GM11168 (cell line): ENCODE results near the gene MB21D2.

Source experiments
- in situ Hi-C: fragments of 300-500 bp; cut with MboI; formaldehyde crosslinking; loops from one replicate; pipeline ENCODE4 v1.12.0; 2022; ENCODE audit warnings: low sequenced_read_pairs; ENCODE audit not compliant: unreplicated experiment

The MB21D2 gene

GRCh38 chr3:192928016-192928415, 10.4 kb upstream of the MB21D2 start:
- in situ Hi-C loops = no loop called here

DNA sequence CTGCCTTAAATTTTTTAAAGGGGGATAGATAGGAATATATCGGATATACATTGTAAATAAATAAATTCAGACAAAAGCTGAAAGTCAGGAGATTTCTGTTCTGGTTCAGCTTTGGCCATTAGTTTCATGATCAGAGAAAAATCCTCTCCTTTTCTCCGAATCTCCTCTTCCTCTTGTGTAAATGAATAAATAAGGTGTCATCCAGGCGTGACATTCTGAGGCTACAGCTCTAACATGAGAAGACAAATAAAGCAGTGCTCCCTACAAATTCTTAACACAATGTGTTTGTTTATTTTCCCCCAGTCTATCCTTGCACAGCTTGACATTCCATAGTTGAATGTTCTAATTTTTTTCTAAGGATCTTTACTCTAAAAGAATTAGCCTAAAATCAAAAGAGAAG, 9.4 kb upstream of the MB21D2 start:
- in situ Hi-C loops = no loop called here

DNA sequence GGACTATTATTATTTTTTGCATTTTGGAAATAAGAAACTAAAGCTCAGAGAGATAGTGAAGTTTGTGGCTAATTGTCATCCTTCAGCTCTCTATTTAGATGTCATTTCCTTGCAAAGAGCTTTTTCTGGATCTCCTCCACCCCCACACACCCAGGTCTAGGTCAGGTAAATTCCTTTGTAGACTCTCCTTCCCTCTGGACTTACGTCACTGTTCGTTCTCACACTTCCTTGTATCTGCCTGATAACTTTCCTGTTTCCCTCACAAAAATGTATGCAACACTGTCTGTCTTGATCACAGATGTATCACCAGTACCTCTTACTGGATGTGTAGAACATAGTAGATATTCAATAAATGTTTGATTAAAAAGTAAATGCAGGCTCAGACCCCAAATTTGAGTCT, 6.1 kb upstream of the MB21D2 start:
- in situ Hi-C loops = no loop called here

GRCh38 chr3:192921793-192922192, 4.1 kb upstream of the MB21D2 start:
- in situ Hi-C loops = no loop called here

DNA sequence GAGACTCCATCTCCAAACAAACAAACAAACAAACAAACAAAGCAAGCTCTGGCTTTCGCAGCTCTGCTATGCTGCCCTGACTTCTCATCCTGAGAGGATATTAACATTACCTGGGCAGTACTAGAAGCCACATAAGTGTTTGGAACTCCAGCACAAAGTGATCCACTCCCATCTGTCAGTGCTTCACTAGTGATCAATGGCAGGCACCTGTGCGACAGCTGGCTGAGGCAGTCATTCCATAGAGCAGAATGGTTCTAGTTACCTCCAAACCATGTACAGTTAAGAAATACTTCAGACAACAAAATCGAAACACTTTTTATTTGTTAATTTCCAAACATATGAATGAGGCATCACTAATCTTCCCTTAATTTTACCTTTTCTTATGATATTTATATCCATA, 2.8 kb upstream of the MB21D2 start:
- in situ Hi-C loops = no loop called here

GRCh38 chr3:192919901-192920300, 2.2 kb upstream of the MB21D2 start:
- in situ Hi-C loops = no loop called here

- in situ Hi-C loops = no loop called here
These were observed 576 bp upstream of the MB21D2 start for GRCh38 chr3:192918275-192918588.

DNA sequence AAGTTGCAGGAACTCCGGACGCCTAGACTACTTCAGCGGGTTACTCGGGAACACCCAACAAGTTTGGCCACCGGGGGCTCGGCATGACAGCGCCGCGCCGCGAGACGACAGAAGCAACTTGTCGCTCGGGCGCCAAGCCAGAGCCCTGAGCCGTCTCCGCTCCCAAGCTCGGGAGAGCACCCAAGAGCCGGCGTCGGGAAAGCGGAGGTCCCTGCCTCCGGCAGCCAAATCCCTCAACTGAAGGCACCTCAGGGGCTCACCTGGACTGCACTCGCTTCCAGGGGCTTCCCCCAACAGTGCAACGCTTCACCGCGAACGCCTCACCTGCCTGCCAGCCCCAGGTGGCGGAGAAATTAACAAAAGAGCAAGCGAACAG, 640 bp downstream of the MB21D2 start:
- in situ Hi-C loops = no loop called here

DNA sequence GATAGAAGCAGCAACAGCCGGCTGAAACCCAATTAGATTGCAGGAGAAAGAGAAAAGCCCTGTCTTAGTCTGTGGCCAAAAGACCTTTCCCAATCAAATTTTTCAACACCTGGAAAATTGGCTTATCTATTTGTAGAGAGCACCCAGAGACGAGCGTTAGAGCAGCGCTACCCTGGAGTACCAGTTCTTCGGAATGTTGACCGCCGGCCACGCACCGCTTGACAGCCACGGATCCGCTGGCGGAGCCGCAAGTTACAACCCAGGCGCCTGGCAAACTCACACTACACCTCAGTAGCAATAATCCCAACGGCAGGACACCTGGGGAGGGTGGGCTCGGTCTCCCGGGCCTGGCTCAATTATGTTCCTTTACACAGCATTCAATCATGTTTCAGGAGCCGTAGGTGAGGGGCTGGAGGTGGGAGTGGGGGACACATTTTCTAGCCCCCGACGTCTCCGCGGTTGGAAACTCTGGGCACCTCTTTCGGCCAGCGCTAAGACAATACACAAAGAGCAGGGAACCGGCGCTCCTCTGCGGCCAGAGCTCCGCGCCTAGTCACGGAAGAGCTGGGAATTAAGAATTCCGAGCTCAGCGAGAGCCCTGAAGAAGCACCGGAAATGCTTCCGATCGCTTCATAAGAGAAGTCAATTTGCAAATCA, 1.2 kb downstream of the MB21D2 start:
- in situ Hi-C loops = no loop called here

GRCh38 chr3:192915722-192916121, 1.9 kb downstream of the MB21D2 start:
- in situ Hi-C loops = no loop called here

DNA sequence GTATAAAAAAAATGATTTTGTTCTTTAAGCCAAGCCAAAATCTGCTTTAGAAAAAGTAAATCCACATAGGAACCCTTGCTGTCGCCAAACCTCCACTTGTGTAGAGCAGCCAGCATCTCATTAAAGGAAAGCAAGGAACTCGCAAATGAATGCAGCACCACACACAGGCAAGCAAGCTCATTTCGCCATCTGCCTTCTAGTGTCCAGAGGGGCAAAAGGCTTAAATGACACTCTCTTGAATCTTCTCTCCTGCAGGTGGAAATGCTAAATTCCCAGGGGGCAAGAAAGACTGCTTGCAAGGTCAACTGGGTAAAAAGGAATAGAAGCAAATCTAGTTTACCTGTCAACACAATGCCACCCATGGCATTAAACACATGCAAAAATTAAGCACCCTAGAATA, 2.4 kb downstream of the MB21D2 start:
- in situ Hi-C loops = no loop called here

DNA sequence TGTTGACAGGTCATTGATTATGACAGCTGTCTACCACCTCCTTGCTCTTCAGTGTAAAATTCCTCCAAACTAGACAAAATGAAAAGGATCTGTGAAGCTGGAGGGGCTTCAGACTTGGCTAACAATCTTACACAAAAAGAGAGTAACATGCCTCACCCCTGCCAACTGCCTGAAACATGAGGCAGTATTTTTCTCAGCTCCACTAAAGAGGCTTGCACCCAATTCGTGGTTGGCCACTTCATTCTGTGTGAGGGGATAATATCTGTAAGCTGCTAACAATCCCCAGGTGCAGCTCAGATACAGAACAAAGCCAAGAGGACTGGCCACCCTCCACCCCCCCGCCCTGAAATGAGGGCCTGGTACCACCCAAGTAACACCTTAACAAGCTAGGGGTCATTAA, 2.8 kb downstream of the MB21D2 start:
- in situ Hi-C loops = no loop called here

DNA sequence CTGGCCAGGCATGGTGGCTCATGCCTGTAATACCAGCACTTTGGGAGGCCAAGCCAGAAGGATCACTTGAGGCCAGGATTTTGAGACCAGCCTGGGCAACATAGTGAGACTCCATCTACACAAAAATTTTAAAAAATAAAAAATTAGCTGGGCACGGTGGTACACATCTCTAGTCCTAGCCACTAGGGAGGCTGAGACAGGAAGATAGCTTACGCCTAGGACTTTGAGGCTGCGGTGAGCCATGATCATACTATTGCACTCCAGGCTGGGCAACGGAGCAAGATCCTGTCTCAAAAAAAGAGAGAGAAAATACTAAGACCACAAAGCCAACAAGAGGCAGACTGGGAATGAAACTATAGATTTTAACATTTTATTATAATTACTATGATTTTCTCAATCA, 4.1 kb downstream of the MB21D2 start:
- in situ Hi-C loops = no loop called here

- in situ Hi-C loops = no loop called here
These were observed 6.4 kb downstream of the MB21D2 start for GRCh38 chr3:192911293-192911692.

- in situ Hi-C loops = no loop called here
These were observed 9.9 kb downstream of the MB21D2 start for GRCh38 chr3:192907784-192908183.

DNA sequence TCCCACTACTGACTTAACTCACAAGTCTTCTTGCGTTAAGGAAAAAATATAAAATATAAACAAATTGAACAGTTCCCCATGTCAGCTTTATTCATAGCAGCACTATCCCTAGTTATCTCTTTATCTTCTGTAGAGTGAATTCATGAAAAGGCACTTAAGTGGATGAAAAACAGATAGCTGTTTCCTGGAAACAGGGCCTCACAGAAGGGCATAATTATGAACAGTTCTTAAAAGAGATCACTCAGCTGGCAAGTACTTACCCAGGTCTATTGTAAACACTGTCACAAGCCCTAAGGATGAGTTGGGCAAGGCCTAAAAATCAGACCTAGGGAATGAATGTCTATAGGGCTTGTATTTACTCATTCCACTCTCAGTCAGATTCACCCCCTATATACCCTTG, 10.7 kb downstream of the MB21D2 start:
- in situ Hi-C loops = no loop called here

DNA sequence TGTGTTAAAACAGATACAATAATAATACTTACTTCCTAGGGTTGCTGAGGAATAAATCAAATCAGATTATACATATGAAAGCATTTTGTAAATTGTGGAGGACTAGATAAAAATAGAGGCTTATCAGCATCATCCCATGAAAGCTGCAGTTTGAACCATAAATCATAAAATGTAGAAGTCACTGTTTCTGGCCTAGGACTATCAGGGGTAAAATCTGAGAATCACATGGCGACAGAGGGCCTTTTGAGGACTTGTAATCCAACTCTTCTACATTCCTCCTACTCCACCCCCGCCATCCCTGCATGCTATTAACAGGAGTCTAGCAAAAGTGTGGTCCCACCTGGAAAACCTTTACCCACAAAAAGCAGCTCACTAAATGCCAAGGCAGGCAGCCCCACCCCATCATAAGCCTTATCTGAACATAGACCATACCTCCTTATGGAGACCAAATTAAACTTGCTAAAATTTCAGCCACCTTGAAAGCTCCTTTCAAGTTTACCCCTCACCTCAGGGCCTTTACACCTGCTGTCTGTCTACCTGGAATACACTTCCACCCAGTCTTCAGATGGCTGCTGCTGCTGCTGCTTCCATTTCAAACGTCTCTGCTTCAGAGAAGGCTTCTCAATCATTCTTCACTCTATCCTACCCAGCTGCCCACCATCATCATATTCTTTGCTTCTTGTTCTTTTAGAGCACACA, 11.5 kb downstream of the MB21D2 start:
- in situ Hi-C loops = no loop called here

GRCh38 chr3:192904632-192905289, 12.9 kb downstream of the MB21D2 start:
- in situ Hi-C loops = no loop called here

DNA sequence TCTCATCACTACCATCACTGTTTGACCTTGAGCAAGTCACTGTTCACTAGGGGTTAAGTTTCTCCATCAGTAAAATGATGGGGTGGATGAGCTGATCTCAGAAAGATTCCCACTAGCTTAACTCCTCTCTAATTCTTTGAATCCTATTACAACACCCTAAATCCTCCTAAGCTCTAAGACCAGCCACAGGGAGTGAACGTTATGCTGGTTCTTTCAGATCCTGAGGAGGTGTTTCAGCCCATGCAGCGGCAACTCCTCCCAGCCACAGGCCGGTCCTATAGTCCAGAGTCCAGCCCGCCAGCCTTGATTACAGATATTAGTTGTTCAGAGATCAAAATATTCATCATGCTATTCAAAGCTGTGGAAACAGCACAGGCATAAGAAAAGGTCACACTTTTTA, 15.1 kb downstream of the MB21D2 start:
- in situ Hi-C loops = no loop called here

GRCh38 chr3:192901435-192901834, 16.2 kb downstream of the MB21D2 start:
- in situ Hi-C loops = no loop called here

GRCh38 chr3:192899540-192899982, 18.1 kb downstream of the MB21D2 start:
- in situ Hi-C loops = loop anchor here (10.0 kb wide), 1 partner anchor 65 kb away; no protein-coding TSS in a partner anchor

GRCh38 chr3:192897005-192897404, 20.7 kb downstream of the MB21D2 start:
- in situ Hi-C loops = loop anchor here (10.0 kb wide), 1 partner anchor 62 kb away; no protein-coding TSS in a partner anchor
